ENCODE data around the gene CFAP90. TPM values are rescaled to one million over a fixed set of nuclear protein-coding genes. Genes with fewer than 3 reads are reported as not detected.

The CFAP90 gene
- total RNA-seq, 2 experiments from 2014 or later: not detected

DNA sequence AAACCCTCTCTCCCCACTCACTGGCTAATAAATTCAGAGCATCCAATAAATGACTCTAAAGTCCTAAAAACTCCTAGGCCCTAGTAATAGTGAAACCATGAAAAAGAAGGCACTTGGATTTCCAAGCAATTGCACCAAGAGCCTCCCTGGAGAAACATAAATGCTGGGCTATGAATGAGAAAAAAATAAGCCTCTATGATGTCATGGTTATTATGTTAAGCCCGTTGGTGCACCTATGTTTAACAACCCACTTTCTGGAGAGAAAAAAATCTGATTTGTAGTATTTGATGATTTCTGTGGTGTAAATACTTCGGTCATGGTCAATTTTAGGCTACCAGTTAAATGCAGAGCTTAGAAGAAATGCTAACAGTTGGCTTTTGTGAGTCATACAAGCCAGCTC lies 8.4 kb downstream of the CFAP90 start:
- Histone ChIP-seq H3K36me3 (ENCODE audit: insufficient read depth, low read length) (no peaks in the 10 kb centered on the region), H3K9me3 (ENCODE audit: control insufficient read depth in 1 of 2, insufficient read depth in 1 of 2, low read length in 2 of 2) (no peaks in the 10 kb centered on the region), H3K4me1 (ENCODE audit: insufficient read depth, low read length) (no peaks in the 10 kb centered on the region), H3K27ac (ENCODE audit: low read depth in 1 of 2, low read length in 2 of 2) (no peak overlapping the region), H3K4me3 (ENCODE audit: low read length) (no peak overlapping the region), H3K27me3 (ENCODE audit: control insufficient read depth in 1 of 2, insufficient read depth in 2 of 2, low read length in 2 of 2) (peaks cover 3 to 9% of the 10 kb centered on the region in 2 experiments)
- ChIA-PET CTCF (no interaction called here), POLR2A (no interaction called here)
- peaks cover 47% of the 10 kb centered on the region for H3K27me3 Mint-ChIP-seq
- no peak for ATAC-seq (ENCODE audit: poor library complexity)
- intact Hi-C loops (cut with DNase I, micrococcal nuclease): no loop called here
- DNase-seq: no peak
- H3K27ac Mint-ChIP-seq: no peak overlapping the region
- H3K4me3 Mint-ChIP-seq: no peak overlapping the region
- no peaks in the 10 kb centered on the region for H3K36me3 Mint-ChIP-seq (ENCODE audit: low read depth)
- H3K9me3 Mint-ChIP-seq: no peaks in the 10 kb centered on the region
- no peaks in the 10 kb centered on the region for H3K4me1 Mint-ChIP-seq (ENCODE audit: low read depth)
- TF ChIP-seq, protein P1, sequence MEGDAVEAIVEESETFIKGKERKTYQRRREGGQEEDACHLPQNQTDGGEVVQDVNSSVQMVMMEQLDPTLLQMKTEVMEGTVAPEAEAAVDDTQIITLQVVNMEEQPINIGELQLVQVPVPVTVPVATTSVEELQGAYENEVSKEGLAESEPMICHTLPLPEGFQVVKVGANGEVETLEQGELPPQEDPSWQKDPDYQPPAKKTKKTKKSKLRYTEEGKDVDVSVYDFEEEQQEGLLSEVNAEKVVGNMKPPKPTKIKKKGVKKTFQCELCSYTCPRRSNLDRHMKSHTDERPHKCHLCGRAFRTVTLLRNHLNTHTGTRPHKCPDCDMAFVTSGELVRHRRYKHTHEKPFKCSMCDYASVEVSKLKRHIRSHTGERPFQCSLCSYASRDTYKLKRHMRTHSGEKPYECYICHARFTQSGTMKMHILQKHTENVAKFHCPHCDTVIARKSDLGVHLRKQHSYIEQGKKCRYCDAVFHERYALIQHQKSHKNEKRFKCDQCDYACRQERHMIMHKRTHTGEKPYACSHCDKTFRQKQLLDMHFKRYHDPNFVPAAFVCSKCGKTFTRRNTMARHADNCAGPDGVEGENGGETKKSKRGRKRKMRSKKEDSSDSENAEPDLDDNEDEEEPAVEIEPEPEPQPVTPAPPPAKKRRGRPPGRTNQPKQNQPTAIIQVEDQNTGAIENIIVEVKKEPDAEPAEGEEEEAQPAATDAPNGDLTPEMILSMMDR (IDR thresholded peaks at IDR 0.05): no peak

DNA sequence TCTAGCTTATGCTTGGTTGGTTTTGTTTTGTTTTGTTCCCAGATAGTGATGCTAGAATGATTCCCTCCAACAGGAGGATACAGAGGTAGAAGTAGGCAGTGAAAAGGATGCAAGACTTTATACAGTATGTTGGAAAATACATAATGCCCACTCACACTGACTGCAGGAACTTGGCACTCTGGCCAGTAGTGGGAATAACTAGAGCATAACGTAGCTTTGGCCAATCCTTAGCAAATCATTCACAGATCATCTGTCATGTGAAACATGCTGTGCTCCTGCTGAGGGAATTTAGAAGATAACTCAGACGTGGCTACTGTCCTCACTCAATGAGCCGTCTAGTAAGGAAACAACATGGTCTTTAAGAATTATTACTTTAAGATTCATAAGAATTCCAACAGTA lies 13.5 kb downstream of the CFAP90 start:
- ChIA-PET POLR2A (interaction anchor here (0.6 kb wide), 1 partner anchor 1145 kb away, joined by 4 read pairs; no protein-coding TSS in a partner anchor), CTCF (no interaction called here)
- H3K9me3 Mint-ChIP-seq: no peaks in the 10 kb centered on the region
- no peaks in the 10 kb centered on the region for H3K36me3 Mint-ChIP-seq (ENCODE audit: low read depth)
- no peaks in the 10 kb centered on the region for H3K4me1 ChIP-seq (ENCODE audit: insufficient read depth, low read length)
- H3K27ac Mint-ChIP-seq: no peak overlapping the region
- DNase-seq: no peak
- no peaks in the 10 kb centered on the region for H3K9me3 ChIP-seq (ENCODE audit: control insufficient read depth in 1 of 2, insufficient read depth in 1 of 2, low read length in 2 of 2)
- H3K27me3 ChIP-seq (ENCODE audit: control insufficient read depth in 1 of 2, insufficient read depth in 2 of 2, low read length in 2 of 2): peaks cover 2 to 4% of the 10 kb centered on the region in 2 experiments
- no peak overlapping the region for H3K4me3 ChIP-seq (ENCODE audit: low read length)
- peaks cover 24% of the 10 kb centered on the region for H3K27me3 Mint-ChIP-seq
- H3K4me1 Mint-ChIP-seq (ENCODE audit: low read depth): no peaks in the 10 kb centered on the region
- ATAC-seq (ENCODE audit: poor library complexity): no peak
- TF ChIP-seq, protein P1 (IDR thresholded peaks at IDR 0.05): no peak
- H3K27ac ChIP-seq (ENCODE audit: low read depth in 1 of 2, low read length in 2 of 2): no peak overlapping the region
- intact Hi-C loops (cut with DNase I, micrococcal nuclease): no loop called here
- no peak overlapping the region for H3K4me3 Mint-ChIP-seq
- no peaks in the 10 kb centered on the region for H3K36me3 ChIP-seq (ENCODE audit: insufficient read depth, low read length)

DNA sequence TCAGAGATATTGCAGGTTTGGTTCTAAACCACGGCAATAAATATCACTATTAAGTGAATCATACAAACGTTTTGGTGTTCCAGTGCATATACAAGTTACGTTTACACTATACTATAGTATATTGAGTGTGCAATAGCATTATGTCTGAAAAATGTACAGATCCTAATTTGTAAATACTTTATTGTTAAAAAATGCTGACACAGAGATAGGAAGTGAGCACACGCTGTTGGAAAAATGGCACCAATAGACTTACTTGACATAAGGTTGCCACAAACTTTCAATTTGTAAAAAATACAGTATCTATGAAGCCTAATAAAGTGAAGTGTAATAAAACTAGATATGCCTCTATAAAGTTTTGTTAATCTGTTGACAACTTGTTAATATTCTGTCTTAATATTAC lies 16.0 kb downstream of the CFAP90 start:
- ChIA-PET POLR2A (no interaction called here), CTCF (no interaction called here)
- H3K36me3 ChIP-seq (ENCODE audit: insufficient read depth, low read length): no peaks in the 10 kb centered on the region
- H3K27ac Mint-ChIP-seq: no peak overlapping the region
- peaks cover 12% of the 10 kb centered on the region for H3K27me3 Mint-ChIP-seq
- intact Hi-C loops (cut with DNase I, micrococcal nuclease): no loop called here
- TF ChIP-seq, protein P1 (IDR thresholded peaks at IDR 0.05): no peak
- no peak overlapping the region for H3K4me3 Mint-ChIP-seq
- DNase-seq (no peak), ATAC-seq (ENCODE audit: poor library complexity) (no peak)
- H3K36me3 Mint-ChIP-seq (ENCODE audit: low read depth): no peaks in the 10 kb centered on the region
- H3K9me3 ChIP-seq (ENCODE audit: control insufficient read depth in 1 of 2, insufficient read depth in 1 of 2, low read length in 2 of 2): no peaks in the 10 kb centered on the region
- H3K9me3 Mint-ChIP-seq: no peaks in the 10 kb centered on the region
- no peaks in the 10 kb centered on the region for H3K4me1 Mint-ChIP-seq (ENCODE audit: low read depth)
- peaks cover 2 to 4% of the 10 kb centered on the region in 2 experiments for H3K27me3 ChIP-seq (ENCODE audit: control insufficient read depth in 1 of 2, insufficient read depth in 2 of 2, low read length in 2 of 2)
- H3K27ac ChIP-seq (ENCODE audit: low read depth in 1 of 2, low read length in 2 of 2): no peak overlapping the region
- no peaks in the 10 kb centered on the region for H3K4me1 ChIP-seq (ENCODE audit: insufficient read depth, low read length)
- H3K4me3 ChIP-seq (ENCODE audit: low read length): no peak overlapping the region
